ENCODE results near the gene DTX4.

The DTX4 gene

DNA sequence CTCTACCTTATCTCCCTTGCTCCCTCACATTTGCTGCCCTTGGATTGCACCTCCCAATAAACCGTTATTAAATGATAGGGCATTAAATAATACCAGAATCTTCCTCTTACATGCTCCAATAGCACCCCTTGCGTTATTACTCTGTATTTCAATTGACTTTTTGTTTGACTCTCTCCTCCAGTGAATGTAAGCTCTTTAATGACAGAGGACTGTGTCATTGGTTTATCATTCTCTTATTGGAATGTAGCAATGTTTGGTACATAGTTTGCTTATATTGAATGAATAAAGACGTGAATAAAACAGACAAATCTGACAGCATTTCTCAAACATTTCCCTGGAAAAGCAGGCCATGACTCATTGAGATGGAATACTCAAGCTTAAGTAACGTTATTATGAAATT is 49.5 kb downstream of the DTX4 start:
- no peaks in the 10 kb centered on the region for H3K27me3 Mint-ChIP-seq (ENCODE audit: low read depth, poor library complexity)
- H3K27ac Mint-ChIP-seq: no peak overlapping the region
- TF ChIP-seq, protein P1, sequence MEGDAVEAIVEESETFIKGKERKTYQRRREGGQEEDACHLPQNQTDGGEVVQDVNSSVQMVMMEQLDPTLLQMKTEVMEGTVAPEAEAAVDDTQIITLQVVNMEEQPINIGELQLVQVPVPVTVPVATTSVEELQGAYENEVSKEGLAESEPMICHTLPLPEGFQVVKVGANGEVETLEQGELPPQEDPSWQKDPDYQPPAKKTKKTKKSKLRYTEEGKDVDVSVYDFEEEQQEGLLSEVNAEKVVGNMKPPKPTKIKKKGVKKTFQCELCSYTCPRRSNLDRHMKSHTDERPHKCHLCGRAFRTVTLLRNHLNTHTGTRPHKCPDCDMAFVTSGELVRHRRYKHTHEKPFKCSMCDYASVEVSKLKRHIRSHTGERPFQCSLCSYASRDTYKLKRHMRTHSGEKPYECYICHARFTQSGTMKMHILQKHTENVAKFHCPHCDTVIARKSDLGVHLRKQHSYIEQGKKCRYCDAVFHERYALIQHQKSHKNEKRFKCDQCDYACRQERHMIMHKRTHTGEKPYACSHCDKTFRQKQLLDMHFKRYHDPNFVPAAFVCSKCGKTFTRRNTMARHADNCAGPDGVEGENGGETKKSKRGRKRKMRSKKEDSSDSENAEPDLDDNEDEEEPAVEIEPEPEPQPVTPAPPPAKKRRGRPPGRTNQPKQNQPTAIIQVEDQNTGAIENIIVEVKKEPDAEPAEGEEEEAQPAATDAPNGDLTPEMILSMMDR (IDR thresholded peaks at IDR 0.05): no peak
- H3K9me3 Mint-ChIP-seq: no peaks in the 10 kb centered on the region
- DNase-seq: no peak
- H3K4me3 Mint-ChIP-seq: no peak overlapping the region
- no peaks in the 10 kb centered on the region for H3K36me3 Mint-ChIP-seq (ENCODE audit: low read depth)
- no peaks in the 10 kb centered on the region for H3K4me1 Mint-ChIP-seq

DNA sequence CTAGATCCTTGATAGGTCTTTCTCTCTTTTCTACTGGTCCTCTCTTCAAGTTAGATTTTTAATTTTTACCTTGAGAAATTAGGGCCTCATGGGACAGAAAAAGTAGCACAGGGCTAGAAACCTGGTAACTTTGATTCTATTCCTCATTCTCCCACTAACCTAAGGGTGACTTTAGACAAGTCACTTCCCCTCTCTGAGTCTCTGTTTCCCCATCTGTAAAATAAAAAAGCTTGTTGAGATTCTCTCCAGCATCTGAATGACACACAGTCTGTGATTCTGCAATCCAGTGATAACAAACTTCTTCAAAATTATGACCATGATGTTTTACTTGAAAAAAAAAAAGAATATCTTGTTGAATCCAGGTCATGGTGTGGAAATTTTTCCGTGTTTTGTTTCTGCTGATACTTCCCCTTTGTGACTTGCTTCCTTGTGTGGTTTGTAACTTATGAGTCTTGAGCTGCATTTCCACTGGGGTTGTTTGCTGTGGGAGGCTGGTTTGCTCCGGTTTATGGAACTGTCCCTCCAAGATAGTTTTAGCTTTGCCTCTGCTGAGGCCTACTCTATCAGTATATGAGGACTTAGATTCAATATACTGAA is 50.6 kb downstream of the DTX4 start:
- H3K27ac Mint-ChIP-seq: no peak overlapping the region
- no peaks in the 10 kb centered on the region for H3K9me3 Mint-ChIP-seq
- no peaks in the 10 kb centered on the region for H3K4me1 Mint-ChIP-seq
- no peak for DNase-seq
- no peaks in the 10 kb centered on the region for H3K36me3 Mint-ChIP-seq (ENCODE audit: low read depth)
- H3K27me3 Mint-ChIP-seq (ENCODE audit: low read depth, poor library complexity): no peaks in the 10 kb centered on the region
- no peak overlapping the region for H3K4me3 Mint-ChIP-seq
- TF ChIP-seq, protein P1 (IDR thresholded peaks at IDR 0.05): no peak

GRCh38 chr11:59223177-59223576 is 51.2 kb downstream of the DTX4 start:
- TF ChIP-seq, protein P1 (IDR thresholded peaks at IDR 0.05): no peak
- Mint-ChIP-seq H3K27ac (no peak overlapping the region), H3K4me1 (no peaks in the 10 kb centered on the region), H3K9me3 (no peaks in the 10 kb centered on the region), H3K27me3 (ENCODE audit: low read depth, poor library complexity) (no peaks in the 10 kb centered on the region), H3K36me3 (ENCODE audit: low read depth) (no peaks in the 10 kb centered on the region), H3K4me3 (no peak overlapping the region)
- no peak for DNase-seq

DNA sequence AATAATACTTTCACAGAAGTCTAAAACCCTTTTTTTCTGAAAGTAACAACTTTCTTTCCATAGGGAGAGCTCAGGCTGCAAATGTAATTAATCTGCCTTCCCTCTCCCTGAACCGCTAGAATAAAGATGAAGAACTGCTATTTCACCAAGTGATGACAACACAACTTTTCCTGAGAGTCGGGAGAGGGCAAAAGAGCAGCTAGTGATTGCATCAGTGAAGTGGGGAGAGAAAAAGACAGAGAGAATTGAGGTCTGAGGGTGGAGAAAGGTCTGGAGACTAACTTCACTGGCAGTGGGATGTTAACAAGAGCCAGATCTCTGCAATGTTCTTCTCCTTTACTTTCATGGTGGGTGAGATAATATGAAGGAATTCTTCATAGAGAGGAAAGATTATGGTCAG is 51.7 kb downstream of the DTX4 start:
- H3K27ac Mint-ChIP-seq: no peak overlapping the region
- H3K4me1 Mint-ChIP-seq: no peaks in the 10 kb centered on the region
- H3K4me3 Mint-ChIP-seq: no peak overlapping the region
- H3K27me3 Mint-ChIP-seq (ENCODE audit: low read depth, poor library complexity): no peaks in the 10 kb centered on the region
- TF ChIP-seq, protein P1 (IDR thresholded peaks at IDR 0.05): no peak
- H3K36me3 Mint-ChIP-seq (ENCODE audit: low read depth): no peaks in the 10 kb centered on the region
- H3K9me3 Mint-ChIP-seq: no peaks in the 10 kb centered on the region
- DNase-seq: no peak

DNA sequence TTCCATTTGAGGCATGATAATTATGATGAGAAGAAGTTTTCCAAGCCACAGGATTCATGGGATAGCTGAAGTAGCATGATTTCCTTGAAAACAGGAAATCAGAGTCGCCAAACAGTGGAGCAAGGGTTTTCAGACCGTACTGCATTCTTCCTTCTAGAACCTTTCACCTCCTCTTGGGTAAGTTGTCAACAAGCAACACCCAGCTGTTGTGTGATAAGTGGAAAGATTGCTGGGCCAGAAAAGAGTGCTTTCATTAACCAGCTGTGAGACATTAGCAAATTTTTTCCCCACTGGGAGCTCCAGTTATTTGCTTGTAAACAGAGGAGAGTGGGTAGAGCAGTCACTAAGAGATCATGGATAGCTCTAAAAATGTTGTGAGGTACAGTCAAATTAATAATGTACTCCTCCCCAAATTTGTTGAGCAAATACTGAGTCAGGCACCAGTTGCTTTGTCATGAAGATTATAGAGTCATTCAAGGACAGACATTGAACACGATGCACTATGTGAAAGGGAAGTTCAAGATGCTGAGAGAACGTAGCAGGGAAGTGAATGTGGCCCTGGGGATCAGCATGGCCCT is 52.5 kb downstream of the DTX4 start:
- TF ChIP-seq, protein P1 (IDR thresholded peaks at IDR 0.05): no peak
- Mint-ChIP-seq H3K36me3 (ENCODE audit: low read depth) (no peaks in the 10 kb centered on the region), H3K4me3 (no peak overlapping the region), H3K27ac (no peak overlapping the region), H3K4me1 (no peaks in the 10 kb centered on the region), H3K9me3 (no peaks in the 10 kb centered on the region), H3K27me3 (ENCODE audit: low read depth, poor library complexity) (no peaks in the 10 kb centered on the region)
- no peak for DNase-seq

DNA sequence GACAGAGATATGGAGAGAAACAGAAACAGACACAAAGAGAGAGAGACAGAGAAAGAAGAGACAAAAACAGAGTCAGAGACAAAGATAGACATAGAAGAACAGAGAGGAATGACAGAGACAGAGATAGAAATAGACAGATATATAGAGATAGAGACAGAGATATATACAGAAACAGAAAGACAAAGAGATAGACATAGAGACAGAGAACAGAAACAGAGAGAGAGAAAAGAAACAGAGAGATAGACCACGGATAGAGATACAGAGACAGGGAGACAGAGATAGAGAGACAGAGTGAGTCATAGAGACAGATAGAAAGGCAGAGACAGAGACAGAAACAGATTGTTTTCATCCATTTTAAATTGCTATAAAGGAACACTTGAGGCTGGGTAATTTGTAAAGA is 53.1 kb downstream of the DTX4 start:
- no peaks in the 10 kb centered on the region for H3K36me3 Mint-ChIP-seq (ENCODE audit: low read depth)
- no peaks in the 10 kb centered on the region for H3K9me3 Mint-ChIP-seq
- H3K4me1 Mint-ChIP-seq: no peaks in the 10 kb centered on the region

More for the DNA sequence above, 53.1 kb downstream of the DTX4 start:
- Mint-ChIP-seq H3K27me3 (ENCODE audit: low read depth, poor library complexity) (no peaks in the 10 kb centered on the region), H3K27ac (no peak overlapping the region), H3K4me3 (no peak overlapping the region)
- TF ChIP-seq, protein P1 (IDR thresholded peaks at IDR 0.05): no peak
- DNase-seq: no peak
